CD4-positive, alpha-beta T cell treated with Interleukin-17A for 1 hour (primary cell): ENCODE data around the gene YTHDF2.
"Not testable (repeated sequence)": the region's sequence is repeated elsewhere in the genome, so short reads cannot be mapped to it uniquely, and the experiment has no call there.

Experiments
- DNase-seq: peaks from one replicate; pipeline ENCODE4 v3.0.0-alpha.2; 2020

The YTHDF2 gene

DNA sequence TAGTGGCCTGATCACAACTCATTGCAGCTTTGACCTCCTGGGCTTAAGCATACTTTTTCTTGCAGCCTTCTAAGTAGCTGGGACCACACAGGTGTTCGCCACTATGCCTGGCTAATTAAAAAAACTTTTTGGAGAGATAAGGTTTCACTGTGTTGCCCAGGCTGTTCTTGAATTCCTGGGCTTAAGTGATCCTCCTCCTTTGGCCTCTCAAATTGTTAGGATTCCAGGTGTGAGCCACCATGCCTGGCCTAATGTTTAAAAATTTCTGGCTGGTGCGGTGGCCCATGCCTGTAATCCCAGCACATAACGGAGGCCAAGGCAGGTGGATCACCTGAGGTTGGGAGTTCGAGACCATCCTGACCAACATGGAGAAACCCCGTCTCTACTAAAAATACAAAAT, 24.4 kb downstream of the YTHDF2 start:
- no peak for DNase-seq

DNA sequence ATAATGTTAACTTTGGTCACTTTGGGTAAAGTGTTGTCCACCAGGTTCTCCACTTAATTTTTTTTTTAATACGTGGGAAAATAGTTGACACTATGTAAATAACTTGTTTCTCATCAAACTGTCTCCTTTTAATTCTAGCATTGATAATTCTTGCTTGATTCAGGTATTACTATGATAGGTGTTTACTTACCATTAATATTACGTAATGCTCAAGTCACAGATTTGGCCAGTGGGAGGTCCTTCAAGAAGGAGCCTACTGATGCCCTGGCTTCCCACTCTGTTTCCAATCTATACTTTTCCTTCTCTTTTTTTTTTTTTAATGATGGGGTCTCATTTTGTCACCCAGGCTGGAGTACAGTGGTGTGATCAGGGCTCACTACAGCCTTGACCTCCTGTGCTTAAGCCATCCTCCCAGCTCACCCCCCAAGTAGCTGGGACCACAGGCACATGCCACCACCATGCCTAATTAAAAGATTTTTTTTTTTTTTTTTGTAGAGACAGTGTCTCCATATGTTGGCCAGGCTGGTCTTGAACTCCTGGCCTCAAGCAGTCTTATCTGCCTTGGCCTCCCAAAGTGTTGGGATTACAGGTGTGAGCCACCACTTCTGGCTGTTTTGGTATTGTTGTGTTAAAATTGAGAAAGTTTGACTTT, 29.9 kb downstream of the YTHDF2 start:
- DNase-seq: no peak

DNA sequence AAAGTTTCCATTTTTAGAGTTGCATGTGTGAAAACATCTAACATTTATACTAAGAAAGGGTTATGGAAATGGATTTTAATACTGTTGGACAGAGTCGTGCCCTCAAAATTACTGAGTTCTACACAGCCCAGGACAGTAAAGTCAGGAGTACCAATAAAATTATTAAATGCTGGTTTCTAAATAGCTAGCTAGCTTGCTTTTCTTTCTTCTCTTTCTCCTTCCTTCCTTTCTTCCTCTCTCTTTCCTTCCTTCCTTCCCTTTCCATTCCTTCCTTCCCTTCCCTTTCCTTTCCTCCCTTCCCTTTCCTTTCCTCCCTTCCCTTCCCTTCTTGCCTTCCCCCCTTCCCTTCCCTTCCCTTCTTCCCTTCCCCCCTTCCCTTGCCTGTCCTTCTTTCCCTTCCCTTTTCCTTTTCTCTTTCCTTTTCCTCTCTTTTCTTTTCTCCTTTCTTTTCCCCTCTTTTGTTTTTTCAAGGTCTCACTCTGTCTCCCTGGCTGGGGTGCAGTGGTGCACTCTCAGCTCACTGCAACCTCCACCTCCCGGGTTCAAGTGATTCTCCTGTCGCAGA, 33.9 kb downstream of the YTHDF2 start:
- no peak for DNase-seq

DNA sequence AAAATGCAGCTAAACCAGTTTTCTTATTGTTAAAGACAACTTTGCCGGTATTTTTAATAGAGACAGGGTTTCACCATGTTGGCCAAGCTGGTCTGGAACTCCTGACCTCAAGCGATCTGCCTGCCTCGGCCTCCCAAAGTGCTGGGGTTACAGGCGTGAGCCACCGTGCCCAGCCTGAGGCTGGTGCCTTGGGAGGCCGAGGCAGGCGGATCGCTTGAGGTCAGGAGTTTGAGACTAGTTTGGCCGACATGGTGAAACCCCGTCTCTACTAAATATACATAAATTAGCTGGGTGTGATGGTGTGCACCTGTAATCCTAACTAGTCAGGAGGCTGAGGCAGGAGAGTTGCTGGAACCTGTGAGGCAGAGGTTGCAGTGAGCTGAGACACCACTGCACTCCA, 35.2 kb downstream of the YTHDF2 start:
- not testable (repeated sequence) for DNase-seq

DNA sequence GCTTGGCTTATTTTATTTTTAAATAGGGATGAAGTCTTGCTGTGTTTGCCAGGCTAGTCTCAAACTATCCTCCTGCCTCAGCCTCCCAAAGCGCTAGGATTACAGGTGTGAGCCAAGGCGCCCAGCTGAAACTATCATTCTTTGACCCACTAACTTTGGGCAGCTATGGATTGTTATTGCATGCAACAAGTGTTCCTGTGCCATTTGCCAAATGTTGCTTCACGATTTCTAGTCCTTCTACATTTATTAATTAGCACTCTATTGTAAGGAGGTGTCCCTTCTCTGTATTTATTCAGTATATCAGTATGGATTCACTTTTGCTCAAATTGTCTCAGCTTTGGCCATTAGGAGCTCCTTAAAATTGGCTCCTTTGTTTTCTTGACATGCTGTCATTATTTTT, 36.4 kb downstream of the YTHDF2 start:
- DNase-seq: no peak

DNA sequence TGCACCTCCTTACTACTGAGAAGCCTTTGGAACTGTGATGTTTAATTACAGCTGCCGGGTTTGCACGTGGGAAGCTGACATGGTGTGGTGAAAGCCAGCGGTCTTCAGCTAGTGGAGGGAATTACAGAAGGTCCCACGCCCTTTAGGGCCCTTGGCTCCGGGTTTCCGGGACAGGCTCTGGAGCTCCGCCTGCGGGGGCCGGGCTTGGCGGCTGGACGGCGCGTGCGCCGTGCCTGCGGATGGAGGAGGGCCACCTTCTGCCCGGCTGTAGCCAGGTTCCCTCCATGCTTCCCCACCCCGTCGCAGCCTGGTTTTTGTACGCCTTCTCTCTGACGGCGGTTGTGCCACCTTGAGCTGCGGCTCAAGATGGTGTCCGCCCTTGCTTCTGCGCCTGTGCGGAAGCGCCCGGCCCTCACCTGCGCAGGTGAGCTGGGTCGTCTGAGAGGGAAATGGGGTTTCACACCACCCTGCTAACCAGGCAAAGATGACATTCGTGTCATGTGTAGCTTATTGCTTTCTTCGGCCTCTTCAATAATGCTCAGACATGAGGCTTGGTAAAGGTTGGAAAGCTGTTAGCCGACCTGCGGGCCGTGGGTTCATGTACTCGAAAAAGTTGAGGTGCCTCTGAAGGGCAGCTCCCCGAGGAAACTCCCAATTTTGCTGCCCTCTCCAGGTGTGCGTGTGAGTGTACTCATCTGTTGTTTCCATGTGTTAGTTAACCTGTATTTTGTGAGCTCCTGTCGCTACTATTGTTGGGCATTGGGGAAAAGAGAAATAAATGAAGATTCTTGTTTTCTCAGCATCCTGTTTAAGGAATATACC, 38.6 kb downstream of the YTHDF2 start:
- peak; percentile 83 for DNase-seq

DNA sequence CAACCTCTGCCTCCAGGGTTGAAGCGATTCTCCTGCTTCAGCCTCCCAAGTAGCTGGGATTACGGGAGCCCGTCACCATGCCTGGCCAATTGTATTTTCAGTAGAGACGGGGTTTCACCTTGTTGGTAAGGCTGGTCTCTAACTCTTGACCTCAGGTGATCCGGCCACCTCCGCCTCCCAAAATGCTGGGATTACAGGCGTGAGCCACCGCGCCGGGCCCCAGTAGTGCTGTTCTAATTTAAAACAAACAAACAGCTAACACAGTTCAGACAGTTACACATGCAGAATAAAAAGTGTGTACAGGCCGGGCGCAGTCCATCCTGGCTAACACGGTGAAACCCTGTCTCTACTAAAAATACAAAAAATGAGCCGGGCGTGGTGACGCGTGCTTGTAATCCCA, 39.6 kb downstream of the YTHDF2 start:
- DNase-seq: no peak

DNA sequence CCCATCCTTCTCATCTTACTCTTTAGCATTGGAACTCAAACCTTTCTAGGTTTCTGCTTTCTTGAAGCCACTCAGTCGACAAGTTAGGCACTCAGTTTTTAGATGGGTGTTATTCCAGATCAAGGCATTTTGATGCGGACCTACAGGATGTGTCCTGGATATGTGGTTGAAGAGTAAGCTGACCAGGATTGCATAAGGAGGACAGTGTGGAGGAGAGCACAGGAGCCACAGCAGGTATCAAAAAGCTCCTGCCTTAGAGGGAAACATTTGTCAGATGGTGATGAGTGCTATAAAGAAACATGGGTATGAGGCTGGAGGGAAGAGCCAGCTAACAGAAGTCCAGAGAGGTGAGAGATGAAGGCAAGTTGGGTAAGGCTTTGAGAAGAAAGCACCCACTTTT, 41.3 kb downstream of the YTHDF2 start:
- DNase-seq: no peak

DNA sequence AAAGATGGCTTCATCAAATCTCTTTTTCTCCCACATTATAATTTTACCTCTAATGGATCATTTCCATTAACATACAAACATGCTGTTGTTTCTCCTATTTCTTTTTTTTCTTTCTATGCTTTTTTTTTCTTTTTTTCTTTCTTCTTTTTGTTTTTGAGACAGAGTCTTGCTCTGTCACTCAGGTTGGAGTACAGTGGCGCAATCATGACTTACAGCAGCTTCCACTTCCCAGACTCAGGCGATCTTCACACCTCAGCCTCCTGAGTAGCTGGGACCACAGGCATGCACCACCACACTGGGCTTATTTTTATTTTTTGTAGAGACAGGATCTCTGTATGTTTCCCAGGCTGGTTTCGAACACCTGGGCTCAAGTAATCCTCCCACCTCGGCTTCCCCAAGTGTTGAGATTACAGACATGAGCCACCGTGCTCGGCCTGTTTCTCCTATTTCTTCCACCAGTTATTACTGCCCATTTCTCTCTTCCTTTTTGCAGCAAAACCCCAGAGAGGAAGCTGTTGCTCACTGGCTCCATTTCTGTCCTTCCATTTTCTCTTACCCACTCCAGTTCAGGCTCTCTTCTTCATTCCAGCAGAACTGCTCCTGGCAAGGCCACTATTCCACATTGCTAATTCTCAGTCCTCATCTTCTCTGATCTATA, 43.1 kb downstream of the YTHDF2 start:
- no peak for DNase-seq

DNA sequence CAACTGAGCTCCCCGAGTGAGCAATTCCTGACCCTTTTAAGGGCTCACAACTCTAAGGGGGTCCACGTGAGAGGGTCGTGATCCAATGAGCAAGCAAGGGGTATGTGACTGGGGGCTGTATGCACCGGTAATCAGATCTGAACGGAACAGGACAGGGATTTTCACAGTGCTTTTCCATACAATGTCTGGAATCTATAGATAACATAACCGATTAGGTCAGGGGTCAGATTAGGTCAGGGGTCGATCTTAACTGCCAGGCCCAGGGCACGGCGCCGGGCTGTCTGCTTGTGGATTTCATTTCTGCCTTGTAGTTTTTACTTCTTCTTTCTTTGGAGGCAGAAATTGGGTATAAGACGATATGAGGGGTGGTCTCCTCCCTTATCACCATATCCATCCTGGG, 44.6 kb downstream of the YTHDF2 start:
- no peak for DNase-seq

DNA sequence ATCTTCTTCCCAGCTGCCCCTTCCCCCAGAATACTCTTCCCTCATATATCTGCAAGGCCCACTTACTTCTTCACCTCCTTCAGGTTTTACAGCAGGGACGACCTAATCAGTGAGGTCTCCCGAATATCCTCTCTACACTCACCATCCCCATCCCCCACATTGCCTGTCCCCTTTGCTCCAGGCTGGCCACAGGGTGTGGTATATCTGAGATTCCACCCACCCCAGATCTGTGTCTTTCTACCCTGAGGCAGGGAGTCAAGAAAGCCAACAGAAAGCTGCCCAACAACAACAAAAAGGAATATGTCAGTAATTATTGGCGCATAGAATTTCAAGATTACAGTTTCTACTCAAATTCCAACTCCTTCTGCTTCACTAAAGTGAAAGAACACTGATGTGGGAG, 45.3 kb downstream of the YTHDF2 start:
- no peak for DNase-seq

DNA sequence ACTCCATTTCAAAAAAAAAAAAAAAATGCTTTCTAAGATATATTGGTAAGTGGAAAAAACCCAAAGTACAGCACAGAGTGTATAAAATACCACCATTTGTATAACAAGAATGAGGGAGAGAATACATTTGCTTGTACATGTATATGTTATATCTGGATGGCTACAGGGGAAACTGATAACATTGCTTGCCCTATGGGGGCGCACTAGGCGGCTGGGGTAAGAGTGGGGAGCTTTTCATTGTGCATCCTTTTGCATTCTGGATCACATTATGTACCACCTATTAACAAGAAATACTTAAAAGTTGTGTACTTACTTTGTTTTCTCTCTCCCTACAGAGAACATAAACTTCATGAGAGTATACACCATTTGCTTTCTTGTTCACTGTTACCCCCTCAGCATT, 46.6 kb downstream of the YTHDF2 start:
- no peak for DNase-seq

DNA sequence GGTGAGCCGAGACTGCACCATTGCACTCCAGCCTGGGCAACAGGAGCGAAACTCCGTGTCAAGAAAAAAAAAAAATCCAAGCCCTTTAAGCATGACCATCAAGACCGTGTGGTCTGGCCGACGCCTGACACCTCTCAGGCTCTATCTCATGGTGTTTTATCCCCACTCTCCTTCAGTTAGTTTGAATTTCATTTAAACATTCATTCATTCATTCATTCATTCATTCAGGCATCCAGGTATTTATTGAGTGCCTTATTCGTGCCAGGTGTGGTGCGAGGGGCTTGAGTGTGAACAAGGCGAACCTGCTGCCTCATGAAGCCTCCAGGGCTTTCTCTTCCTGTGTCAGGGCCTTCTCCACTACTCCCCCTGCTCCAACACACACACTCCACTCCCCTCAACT, 52.7 kb downstream of the YTHDF2 start:
- no peak for DNase-seq

DNA sequence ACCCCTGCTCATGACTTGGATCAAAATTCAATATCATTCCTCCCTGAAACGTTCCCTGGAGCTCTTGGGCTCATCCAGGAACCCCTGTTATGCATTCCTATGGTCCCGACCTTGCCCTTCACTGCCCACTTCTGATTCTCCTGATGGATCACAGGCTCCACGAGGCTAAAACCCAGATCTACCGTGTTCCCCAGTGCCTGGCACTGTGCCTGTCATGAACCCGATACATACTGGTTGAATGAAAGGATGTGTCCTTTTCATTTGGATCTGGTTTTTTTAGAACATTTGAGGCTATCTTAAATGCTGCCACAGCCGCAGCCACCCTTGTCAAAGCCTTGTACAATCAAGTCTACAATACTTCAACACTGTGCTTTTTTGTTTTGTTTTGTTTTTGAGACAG, 53.1 kb downstream of the YTHDF2 start:
- no peak for DNase-seq

DNA sequence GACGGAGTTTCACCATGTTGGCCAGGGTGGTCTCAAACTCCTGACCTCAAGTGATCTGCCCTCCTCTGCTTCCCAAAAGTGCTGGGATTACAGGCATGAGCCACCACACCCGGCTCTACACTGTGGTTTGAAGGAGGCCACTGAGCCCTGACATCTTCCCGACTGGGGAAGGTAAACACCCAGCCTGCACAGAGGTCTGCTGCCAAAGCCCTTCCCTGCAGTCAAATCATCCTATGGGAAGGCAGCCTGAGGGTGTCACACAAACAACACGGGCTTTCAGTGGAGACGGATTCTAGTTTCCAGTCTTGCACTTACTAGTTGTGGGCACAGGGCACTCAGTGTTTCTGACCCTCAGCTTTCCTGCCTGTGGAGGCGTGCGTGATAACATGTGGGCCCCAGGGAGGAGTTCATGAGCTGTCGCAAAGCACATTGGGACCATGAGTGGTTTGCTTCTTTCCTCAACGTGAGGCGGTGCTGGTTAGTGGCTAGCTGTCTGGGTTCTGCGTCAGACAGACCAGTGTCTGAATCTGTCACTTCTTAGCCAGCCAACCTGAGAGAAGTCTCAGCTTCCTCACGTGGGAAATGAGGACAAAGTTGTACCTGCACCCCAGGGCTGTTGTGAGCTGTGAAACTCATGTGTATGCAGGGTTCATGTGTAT, 53.8 kb downstream of the YTHDF2 start:
- no peak for DNase-seq

DNA sequence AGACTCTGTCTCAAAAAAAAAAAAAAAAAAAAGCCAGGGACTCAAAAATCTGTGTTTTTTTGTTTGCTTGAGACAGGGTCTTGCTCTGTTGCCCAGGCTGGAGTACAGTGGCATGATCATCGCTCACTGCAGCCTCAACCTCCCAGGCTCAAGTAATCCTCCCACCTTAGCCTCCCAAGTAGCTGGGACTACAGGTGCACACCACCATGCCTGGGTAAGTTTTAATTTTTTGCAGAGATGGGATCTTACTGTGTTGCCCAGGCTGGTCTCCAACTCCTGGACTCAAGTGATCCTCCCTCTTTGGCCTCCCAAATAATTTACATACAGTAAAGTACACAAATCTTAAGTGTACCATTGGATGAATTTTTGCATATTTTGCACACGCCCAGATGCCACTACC, 55.2 kb downstream of the YTHDF2 start:
- not testable (repeated sequence) for DNase-seq

DNA sequence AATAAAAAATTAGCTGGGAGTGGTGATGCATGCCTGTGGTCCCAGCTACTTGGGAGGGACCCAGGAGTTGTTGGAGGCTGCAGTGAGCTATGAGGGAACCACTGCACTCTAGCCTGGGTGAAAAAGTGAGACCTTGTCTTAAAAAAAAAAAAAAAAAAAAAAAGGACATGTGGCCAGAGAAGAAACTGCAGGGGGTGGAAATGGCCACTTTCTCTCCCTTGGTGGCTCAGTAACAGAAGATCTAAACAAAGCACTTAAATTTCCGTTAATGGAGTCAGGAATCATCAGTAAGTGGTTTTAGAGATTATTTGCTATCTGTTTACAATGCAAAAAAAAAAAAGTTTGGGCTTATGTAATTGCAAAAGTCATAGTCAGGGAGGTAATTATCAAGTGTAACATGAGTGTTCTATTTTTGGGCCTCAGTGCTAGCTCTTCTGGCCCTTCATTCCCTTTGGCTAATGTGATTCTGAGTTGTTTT, 55.9 kb downstream of the YTHDF2 start:
- DNase-seq: no peak

DNA sequence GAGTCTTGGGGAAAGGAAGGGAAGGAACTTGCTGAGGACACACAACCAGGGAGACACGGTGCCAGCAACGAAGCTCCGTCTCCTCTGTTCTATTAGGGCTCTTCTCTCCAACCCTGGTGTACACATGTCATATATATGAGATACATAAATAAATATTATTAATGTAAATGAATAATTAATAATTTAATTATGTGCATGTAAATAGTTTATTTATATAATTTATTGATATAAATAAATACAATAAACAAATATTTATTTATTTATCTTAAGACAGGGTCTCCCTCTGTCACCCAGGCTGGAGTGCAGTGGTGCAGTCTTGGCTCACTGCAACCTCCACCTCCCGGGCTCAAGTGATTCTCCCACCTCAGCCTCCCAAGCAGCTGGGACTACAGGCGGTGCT, 57.8 kb downstream of the YTHDF2 start:
- DNase-seq: not testable (repeated sequence)

DNA sequence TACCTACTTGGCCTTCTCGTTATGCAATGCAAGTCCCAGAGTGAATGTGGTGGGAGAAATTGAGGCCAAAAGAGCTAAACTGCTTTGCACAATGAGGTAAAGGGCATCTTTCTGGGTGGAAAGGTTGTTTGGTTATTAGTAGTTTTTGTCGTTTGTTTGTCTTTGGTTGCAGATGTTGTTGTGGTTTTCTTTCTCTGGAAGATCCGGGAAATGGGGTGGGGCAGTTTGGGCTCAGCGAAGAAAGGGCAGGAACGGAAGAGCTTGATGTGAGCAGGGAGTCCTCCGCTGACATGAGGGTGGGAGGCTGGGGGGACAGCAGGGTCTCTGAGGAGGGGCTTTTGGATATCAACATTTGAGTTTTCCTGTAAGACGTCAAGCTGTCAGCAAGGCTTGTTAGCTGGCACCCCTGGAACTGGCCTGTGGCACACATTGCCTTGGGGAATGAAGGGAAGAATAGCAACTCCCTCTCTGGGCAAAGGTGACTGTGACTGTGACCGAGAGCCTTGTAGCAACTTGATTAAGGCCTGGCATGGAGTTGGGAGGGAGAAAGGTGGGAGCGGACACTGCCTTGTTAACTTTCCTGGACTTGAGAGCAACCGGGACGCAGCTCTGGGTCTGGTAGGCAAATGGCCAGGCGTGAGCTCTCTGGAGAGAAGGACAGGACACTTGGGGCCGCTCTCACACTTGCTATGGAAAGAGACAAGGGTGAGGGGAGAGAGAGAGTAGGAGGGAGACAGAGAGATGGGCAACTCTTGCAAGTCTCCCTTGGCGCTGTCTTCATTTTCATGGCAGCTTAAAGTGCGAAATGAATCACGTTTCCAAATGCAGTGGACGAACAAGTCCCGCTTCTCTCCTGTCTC, 59.8 kb downstream of the YTHDF2 start:
- no peak for DNase-seq

DNA sequence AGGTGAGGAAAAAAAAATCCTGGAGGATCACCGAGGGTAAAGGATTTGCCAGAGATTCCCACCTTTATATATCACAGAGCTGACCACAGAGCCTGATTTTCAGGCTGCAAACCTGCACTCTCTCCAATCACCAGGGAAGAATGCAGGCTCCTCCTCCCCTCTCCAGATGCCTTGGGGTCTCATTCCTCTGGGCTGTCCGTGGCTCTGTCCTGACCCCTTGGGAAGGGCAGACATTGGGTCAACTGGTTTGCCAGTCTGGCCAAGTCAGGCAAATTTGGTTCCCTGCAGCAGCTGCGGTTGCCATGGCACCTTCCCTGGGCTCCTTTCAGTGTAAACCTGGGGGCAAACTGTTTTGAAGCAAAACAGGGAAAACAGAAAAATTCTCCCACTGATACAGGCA, 63.6 kb downstream of the YTHDF2 start:
- no peak for DNase-seq

DNA sequence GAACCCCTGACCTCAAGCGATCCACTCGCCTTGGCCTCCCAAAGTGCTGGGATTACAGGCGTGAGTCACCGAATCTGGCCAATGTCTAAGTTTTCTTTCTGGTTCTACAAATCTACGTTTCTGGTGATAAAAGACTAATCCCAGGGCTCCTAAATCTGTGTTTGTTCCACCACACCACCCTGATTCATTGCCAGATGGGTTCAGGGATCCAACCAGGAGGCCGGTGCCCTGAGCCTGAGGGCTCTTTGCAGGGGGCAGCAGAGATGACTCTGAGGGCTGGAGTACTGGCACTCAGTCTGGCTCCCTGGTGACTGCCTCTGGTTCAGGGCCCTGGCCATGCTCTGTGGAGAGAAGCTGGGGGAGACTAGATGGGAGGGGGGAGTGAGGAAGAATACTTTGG, 64.7 kb downstream of the YTHDF2 start:
- no peak for DNase-seq

DNA sequence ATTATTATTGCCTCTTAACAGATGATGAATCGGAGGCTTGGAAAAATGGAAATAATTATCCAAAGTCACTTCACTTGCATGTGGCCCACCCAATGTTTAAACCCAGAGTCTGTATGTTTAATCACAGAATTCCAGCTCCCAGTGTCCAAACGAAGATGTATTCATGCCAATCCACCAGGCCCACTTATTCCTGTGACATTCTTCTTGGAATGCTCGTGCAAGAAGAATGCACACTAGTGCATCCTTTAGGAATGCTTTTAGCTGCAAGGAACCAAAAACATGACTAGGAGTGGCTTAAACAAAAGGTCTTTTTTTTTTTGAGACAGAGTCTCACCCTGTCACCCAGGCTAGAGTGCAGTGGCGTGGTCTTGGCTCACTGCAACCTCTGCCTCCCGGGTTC, 66.3 kb downstream of the YTHDF2 start:
- no peak for DNase-seq
